ENCODE measurements around the gene TMEM151B.

Gene TMEM151B

DNA sequence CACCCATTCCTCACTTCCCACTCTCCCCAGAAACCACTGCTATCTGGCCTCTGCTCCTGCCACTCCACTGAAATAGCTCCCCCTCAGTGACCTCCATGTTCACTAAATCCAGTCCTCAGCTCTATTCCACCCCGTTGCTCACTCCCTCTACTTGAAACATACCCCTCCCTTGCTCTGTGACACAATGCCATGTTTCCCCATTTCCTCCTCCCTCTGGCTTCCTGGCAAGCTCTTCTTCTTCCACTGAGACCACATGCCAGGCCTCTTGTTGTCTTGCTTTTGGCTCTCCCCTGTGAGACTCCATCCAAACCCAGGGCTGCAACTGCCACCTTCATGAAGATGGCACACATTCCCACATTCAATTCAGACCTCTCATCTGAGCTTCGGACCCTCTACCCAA, 13.9 kb downstream of the TMEM151B start:
- TF ChIP-seq, protein P1, sequence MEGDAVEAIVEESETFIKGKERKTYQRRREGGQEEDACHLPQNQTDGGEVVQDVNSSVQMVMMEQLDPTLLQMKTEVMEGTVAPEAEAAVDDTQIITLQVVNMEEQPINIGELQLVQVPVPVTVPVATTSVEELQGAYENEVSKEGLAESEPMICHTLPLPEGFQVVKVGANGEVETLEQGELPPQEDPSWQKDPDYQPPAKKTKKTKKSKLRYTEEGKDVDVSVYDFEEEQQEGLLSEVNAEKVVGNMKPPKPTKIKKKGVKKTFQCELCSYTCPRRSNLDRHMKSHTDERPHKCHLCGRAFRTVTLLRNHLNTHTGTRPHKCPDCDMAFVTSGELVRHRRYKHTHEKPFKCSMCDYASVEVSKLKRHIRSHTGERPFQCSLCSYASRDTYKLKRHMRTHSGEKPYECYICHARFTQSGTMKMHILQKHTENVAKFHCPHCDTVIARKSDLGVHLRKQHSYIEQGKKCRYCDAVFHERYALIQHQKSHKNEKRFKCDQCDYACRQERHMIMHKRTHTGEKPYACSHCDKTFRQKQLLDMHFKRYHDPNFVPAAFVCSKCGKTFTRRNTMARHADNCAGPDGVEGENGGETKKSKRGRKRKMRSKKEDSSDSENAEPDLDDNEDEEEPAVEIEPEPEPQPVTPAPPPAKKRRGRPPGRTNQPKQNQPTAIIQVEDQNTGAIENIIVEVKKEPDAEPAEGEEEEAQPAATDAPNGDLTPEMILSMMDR (conservative IDR thresholded peaks at IDR 0.05): no peak
- no peak for TF ChIP-seq ZFX (IDR thresholded peaks at IDR 0.05)
- no peak overlapping the region for H3K27ac ChIP-seq

DNA sequence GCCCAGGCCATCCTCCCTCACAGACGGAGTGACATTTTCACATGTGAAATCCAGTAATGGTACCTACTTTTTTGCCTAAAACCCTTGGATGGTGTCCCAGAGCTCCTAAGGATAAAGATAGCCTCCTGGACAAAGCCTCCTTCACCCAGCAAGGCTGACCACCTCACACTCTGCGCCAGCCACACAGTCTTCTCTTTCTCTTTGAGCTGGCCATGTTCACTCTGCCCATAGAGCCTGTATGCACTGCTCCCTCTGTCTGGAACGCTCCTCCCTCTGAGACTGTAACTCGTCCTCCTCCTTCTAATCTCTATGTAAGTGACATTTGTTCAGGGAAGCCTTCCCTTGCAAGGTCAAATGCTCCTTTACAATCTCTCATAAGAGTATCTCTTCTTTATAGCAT, 14.6 kb downstream of the TMEM151B start:
- no peak for TF ChIP-seq ZFX (IDR thresholded peaks at IDR 0.05)
- TF ChIP-seq, protein P1 (conservative IDR thresholded peaks at IDR 0.05): no peak
- no peak overlapping the region for H3K27ac ChIP-seq

DNA sequence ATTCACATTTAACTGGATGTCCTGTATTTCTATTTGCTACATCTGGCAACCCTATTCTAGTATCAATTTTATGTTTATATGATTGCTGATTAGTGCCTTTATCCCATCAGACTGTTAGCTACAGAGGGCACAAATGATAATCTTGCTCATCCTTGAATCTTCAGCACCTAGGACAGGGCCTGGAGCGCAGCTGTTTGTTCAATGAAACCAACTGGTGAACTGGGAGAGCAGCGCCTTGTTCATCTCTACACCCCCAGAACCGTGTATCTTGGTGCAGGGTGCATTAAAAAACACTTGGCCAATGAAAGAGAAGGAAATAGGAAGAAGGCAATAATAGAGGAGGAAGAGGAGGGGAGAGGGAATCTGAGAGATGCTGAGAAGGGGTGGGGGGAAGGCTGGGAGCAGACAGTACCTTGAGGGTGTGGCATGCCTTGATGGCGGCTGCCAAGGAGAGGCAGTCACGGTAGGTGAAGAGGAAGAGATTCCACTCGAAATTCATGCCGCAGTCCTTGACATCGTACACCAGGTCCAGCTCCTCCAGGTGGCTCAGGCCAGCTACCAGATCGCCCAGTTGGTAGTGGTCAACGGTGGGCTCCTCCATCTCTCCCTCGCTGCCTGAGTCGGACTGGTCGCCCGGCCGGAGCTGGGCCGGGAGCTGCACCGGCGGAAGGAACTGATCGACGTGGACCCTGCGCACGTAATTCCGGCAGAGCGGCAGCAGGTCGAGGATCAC, 15.5 kb downstream of the TMEM151B start:
- no peak overlapping the region for H3K27ac ChIP-seq
- TF ChIP-seq ZFX (IDR thresholded peaks at IDR 0.05): no peak
- TF ChIP-seq, protein P1 (conservative IDR thresholded peaks at IDR 0.05): no peak

DNA sequence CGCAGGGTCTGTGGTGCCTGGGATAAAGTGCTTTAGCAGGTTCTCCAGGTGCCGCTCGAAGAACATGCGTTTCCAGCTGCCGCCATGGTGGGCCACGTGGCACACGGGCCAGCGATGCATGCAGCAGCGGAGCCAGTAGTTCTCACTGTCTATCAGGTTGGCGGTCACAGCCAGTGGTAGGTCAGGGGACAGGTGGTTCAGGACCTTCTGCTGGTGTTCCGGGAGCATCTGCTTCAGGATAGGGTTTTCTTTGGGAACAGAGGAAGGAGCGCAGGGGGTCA, 16.0 kb downstream of the TMEM151B start:
- TF ChIP-seq, protein P1 (conservative IDR thresholded peaks at IDR 0.05): no peak
- TF ChIP-seq ZFX (IDR thresholded peaks at IDR 0.05): no peak
- H3K27ac ChIP-seq: no peak overlapping the region

DNA sequence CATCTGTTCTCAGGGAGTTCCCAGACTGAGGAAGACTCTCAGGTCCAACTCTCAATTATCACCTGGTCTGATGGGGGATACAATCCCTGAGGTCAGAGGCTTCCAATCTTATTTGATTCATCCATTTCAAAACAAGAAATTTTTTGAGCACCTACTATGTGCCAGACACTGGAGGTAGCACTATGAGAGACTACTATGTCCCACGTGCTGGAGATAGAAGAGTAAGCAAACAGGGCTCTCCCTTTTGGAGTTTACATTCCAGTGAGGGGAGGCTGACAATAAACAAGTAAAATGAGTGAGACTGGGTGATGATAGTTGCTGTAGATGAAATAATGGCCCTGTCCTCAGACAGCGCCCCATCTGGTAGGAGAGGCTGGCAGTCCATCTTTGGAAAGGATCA, 16.5 kb downstream of the TMEM151B start:
- H3K27ac ChIP-seq: no peak overlapping the region
- TF ChIP-seq, protein P1 (conservative IDR thresholded peaks at IDR 0.05): no peak
- TF ChIP-seq ZFX (IDR thresholded peaks at IDR 0.05): no peak

DNA sequence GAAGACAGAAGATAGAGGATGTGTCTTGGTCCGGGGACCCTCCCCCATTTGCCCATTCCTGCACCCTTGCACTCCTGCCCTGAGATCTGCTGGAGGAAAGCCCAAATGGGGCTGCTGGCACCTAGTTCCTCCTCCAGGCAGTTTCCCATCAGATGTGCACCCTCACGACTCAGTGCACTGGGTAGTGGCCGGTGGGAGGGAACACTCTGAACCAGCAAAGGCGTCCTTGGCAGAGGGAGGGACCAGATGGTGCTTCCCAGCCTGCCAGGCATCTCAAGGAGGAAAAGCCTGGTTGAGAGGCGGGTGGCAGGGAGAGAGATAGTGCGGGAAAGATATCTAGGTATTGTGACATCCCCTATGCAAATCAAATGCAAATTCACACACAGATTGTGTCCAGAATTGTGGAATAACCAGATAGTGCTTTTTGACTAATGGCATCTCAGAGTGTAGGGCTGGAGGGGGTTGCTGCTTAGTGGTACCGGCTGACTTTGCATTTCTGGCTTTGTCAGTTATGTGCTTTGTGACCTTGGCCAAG, 19.5 kb downstream of the TMEM151B start:
- no peak overlapping the region for H3K27ac ChIP-seq
- TF ChIP-seq, protein P1 (conservative IDR thresholded peaks at IDR 0.05): no peak

DNA sequence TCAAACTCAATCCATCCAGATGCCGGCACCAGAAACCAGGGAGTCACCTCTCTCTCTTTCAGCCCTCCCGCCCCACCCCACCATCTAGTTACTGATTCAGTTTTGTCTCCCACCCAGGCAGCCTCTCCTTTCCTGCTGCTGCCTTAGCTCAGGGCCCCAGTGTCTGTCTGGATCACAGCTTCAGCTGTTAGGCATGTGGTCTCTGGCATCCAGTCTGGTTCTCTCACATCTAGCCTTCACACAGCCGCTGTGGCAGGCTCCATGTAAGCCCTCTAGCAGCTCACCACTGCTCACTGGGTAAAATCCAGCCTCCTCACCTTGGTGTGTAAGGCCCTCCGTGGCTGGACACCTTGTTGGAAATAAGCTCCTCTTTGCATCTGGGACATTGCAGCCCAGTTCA, 21.6 kb downstream of the TMEM151B start:
- no peak for TF ChIP-seq ZFX (IDR thresholded peaks at IDR 0.05)
- TF ChIP-seq, protein P1 (conservative IDR thresholded peaks at IDR 0.05): no peak
- no peak overlapping the region for H3K27ac ChIP-seq
